Fibroblast of lung (primary cell): Measurements from ENCODE around the gene PACS2.

ENCODE experiments used
- EZH2 ChIP-seq: IDR thresholded peaks from 2 replicates; pipeline ENCODE4 v1.5.1; 2012; ENCODE audit warnings: low read length, control low read depth, mild to moderate bottlenecking; ENCODE audit errors: missing control alignments
- TF ChIP-seq, protein P1 (sequence below), 2 donors: IDR thresholded peaks in 1 of 2; conservative IDR thresholded peaks in 1 of 2; 1 replicate in 1 of 2; 2 replicates in 1 of 2; pipeline ENCODE4 v1.5.1; 2011 to 2012; ENCODE audit warnings: low read length in 2 of 2, control low read depth in 1 of 2, inconsistent platforms in 1 of 2, low read depth in 1 of 2, mild to moderate bottlenecking in 1 of 2

DNA sequence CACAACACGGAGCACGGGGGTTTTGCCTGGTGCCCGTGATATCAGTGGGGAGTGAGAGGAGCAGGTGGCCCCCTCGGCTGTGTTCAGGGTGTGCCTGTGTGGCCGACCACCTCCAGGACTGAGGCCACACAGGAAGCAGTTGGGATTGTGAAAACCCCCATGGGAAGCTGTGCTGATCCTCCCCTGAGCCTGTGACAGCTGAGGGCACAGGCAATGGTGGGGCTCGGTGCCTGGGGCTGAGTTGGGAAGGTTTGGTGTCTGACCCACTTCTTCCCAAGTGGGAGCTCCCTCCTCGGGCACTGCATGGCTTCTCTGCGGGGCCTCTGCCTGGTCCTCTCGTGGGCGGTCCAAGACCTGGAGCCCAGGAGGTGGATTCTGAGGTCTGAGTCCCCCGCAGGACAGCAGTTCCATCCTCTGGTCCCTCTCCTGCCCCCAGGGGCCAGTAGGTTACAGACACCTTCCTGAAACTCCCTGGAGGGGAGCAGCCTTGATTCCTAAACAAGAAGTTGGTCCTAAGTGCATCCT lies 17.9 kb downstream of the PACS2 start:
- TF ChIP-seq, protein P1, sequence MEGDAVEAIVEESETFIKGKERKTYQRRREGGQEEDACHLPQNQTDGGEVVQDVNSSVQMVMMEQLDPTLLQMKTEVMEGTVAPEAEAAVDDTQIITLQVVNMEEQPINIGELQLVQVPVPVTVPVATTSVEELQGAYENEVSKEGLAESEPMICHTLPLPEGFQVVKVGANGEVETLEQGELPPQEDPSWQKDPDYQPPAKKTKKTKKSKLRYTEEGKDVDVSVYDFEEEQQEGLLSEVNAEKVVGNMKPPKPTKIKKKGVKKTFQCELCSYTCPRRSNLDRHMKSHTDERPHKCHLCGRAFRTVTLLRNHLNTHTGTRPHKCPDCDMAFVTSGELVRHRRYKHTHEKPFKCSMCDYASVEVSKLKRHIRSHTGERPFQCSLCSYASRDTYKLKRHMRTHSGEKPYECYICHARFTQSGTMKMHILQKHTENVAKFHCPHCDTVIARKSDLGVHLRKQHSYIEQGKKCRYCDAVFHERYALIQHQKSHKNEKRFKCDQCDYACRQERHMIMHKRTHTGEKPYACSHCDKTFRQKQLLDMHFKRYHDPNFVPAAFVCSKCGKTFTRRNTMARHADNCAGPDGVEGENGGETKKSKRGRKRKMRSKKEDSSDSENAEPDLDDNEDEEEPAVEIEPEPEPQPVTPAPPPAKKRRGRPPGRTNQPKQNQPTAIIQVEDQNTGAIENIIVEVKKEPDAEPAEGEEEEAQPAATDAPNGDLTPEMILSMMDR (conservative IDR thresholded peaks at IDR 0.05 in 1 of 2, IDR thresholded peaks at IDR 0.05 in 1 of 2; ENCODE audit: low read depth in 1 of 2, low read length in 2 of 2), result no peak
- TF ChIP-seq EZH2, result no peak
